Stimulated activated CD8-positive, alpha-beta memory T cell treated with anti-CD3 and anti-CD28 coated beads, Interleukin-15, amount 100 ng/mL, for 1 hour (primary cell): ENCODE results near the gene PSMB7.
"Not testable (repeated sequence)": the region's sequence is repeated elsewhere in the genome, so short reads cannot be mapped to it uniquely, and the experiment has no call there.

Source experiments
- DNase-seq: peaks from one replicate; pipeline ENCODE4 v3.0.0-alpha.2; 2020; ENCODE audit warnings: low read depth

Gene PSMB7

GRCh38 chr9:124442826-124443225 is 27.6 kb upstream of the PSMB7 start:
- no peak for DNase-seq

DNA sequence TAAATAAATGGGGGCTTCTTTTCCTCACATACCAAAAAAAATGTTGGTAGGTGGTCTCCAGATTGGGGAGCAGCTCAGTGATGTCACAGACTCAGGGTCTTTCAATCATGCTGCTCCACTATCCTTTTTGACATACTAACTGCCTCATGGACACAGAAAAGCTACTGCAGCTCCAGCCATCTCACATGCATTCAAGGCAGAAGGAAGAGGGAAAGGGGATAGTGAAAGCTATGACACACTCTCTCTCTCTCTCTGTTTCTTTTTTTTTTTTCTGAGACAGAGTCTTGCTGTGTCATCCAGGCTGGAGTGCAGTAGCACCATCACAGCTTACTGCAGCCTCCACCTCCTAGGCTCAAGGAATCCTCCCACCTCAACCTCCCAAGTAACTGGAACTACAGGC is 27.1 kb upstream of the PSMB7 start:
- DNase-seq: no peak

- DNase-seq: no peak
These were observed 26.0 kb upstream of the PSMB7 start for GRCh38 chr9:124441291-124441690.

DNA sequence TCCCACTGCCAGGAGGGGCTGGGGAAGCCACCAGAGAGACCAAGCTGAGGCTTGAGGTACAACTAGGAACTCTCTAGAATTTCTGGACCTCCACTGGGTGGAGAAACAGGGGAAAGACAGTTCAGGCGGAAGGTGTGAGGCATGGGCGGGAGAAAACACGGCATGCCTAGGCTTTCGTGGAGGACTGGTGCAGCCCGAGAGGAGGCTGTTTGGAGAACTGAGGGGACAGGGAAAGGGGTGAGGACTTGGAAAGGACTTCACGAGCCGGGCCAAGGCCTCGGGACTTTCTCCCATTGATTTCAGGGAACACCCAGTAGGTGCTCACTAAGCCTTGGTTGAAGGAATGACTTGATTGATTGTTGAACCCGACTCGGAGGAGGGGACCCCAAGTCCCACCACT is 25.5 kb upstream of the PSMB7 start:
- no peak for DNase-seq

- DNase-seq: no peak
These were observed 24.5 kb upstream of the PSMB7 start for GRCh38 chr9:124439686-124440243.

DNA sequence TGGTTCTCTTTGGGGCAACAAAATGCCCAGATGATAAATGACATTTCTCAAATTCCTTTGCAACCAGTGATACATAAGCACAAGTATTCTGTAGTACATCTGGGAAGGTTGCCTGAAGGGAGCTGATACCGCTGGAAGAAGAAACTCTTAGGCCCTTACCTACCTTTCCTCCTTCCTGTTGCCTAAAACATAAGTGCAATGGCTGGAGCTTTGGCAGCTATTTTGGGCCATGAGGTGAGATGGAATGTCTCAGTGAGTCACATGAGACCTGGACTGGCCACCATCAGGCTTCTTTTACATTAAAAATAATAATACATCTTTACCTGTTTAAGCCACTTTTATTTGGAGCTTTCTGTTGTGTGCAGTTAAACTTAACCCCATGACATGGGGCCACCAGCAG is 23.8 kb upstream of the PSMB7 start:
- no peak for DNase-seq

DNA sequence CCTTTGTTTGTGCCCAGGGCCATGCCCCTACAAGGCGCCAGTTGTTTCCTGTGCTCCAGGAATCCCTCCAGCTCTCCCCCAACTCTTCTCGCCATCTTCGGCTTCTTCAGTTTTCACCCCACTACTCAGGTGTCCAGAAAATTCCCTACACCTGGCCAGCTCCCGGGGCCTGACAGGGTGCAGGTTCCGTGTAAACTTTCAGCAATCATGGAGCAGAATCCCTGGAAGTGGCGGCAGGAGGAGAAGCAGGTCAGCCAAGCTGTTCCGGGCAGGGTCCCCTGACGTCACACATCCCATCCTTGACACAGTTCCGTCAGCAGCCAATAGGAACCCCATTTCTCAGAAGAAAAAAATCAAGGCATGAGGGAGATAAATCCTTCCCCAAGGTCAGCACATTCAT is 22.8 kb upstream of the PSMB7 start:
- no peak for DNase-seq

DNA sequence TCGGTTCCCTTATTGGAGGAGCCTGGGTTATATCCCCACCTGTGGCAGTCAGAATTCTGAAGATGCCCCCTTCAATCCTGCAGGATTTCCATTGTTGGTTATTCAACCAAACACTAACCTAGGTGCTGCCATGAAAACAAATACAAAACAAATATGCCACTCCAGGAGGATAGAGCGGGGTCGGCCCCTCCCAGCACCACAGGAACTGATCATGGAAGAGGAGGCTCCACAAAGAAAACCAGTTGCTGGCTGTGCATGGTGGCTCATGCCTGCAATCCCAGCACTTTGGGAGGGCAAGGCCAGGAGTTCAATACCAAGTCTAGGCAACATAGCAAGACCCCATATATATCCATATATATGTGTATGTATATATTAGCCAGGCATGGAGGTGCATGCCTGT is 21.8 kb upstream of the PSMB7 start:
- no peak for DNase-seq

GRCh38 chr9:124436320-124436719 is 21.1 kb upstream of the PSMB7 start:
- no peak for DNase-seq

GRCh38 chr9:124429530-124429867 is 14.3 kb upstream of the PSMB7 start:
- DNase-seq: no peak

DNA sequence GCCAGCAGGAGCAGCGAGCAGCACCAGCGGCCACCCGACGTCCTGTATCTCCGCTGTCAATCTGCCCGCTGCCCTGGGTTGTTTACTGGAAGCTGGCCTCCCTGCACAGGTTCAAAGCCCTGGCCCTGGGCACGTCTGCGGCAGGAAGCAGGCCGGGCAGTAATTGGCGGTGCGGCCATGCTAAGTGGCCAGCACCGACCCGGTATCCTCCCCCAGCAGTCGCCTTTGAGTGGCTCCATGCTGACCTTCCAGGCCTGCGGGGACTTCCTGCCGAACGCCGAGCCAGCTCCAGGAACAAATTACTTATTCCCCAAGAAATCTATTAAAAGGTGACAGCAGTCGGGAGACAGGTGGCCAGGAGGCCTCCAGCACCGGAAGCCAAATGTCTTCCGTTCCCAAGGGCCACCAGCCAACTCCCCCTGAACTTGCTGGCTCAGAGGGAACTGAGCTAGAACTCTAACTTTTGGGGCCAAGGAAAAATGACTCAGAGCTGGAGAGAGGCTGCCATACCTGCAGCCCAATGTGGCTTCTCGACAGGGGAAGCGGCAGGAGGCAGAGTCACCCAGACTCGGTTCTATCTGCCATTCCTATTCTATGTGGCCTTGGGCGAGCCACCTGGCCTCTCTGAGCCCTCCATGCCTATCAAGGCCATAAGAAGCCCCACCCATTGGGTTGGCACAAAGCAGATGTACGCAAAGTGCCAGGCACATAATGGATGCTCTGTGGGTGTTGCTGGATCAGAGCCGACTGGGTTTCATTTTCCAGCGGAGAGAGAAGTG is 13.7 kb upstream of the PSMB7 start:
- DNase-seq: no peak

DNA sequence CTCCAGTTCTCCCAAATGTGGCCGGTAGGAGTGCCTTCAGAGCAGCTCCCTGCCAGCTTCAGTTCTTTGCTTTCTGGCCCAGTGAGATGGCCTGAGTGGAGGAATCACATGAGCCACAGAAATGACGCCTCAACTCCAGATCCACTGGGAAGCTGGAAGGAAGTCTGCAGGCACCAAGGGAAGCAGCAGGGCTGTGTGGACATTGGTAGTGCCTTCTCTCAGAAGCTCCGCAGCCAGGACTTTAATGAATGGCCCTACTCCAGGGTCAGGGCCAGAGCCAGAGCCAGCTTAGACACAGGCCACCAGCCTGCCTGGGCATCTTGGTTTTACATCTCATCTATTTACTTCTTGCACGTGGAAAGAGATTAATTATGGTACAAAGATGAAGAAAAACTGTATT is 12.0 kb upstream of the PSMB7 start:
- DNase-seq: no peak

- no peak for DNase-seq
These were observed 11.1 kb upstream of the PSMB7 start for GRCh38 chr9:124426361-124426760.

DNA sequence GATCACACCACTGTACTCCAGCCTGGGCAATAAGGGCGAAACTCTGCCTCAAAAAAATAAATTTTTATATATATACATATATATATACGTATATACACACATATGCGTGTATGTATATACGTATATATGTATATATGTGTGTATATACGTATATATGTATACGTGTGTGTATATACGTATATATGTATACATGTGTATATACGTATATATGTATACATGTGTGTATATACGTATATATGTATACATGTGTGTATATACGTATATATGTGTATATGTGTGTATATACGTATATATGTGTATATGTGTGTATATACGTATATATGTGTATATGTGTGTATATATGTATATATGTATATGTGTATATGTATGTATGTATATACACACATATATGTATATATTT is 10.5 kb upstream of the PSMB7 start:
- not testable (repeated sequence) for DNase-seq

- no peak for DNase-seq
These were observed 8.3 kb upstream of the PSMB7 start for GRCh38 chr9:124423591-124423990.

DNA sequence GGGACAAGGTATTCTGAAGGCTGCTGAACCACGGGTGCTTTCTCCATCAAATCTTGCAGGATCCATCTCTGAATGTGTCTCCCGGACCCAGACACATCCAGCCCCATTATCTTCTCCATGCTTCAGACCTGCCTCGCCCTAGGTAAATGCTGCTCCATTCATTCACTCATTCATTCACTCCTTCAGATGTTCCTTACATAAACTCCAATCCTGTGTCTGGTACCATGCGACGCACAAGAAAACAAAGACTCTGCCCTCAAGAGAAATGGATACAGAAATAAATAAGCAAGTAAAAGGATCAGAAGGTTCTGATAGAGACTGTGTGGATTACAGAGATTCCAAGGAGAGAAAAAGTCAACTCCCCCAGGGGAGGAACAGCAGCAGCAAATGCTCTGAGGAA is 7.9 kb upstream of the PSMB7 start:
- no peak for DNase-seq

GRCh38 chr9:124420991-124421543 is 5.8 kb upstream of the PSMB7 start:
- no peak for DNase-seq

GRCh38 chr9:124419832-124420489 is 4.7 kb upstream of the PSMB7 start:
- DNase-seq: no peak

- no peak for DNase-seq
These were observed 726 bp upstream of the PSMB7 start for GRCh38 chr9:124415852-124416484.

DNA sequence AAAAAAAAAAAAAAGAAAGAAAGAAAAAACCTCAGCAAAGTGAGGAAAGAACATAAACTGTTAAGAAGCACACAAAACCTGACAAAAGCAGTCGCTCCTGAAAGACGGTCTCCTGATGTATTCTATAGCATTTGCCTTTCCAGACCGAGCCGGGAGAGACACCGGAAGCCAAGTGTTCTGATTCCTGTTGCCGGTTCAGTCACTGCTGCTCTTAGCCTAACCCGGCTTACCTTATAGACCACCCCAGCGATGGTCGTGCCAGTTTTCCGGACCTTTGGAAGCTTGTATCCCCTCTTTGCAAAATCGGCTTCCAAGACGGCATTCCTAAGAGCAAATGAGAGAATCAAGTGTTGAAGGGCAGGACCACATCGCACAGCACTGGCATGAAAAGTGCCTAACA is 630 bp downstream of the PSMB7 start:
- no peak for DNase-seq

- DNase-seq: no peak
These were observed 3.0 kb downstream of the PSMB7 start for GRCh38 chr9:124412228-124412575.

- no peak for DNase-seq
These were observed 3.6 kb downstream of the PSMB7 start for GRCh38 chr9:124411514-124412227.
